ENCODE data around the gene CALN1.

DNA sequence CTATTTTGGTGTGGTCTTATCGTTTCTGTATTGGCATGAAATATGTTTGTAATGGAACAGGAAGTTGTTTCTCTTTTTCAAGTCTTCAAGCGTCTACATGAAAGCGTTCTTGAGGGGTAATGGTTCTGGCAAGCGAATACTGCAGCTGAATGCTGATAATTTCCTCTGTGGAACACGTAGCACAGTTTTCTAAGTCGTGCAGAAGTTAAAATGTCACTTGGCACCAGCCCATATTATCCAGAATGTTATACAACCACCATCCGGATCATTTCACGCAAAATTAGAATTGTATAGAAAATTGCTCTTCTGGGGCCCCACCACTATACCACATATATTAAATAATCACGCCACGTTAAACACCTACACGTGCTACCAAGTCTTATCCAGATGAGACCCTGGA lies 354.3 kb downstream of the CALN1 start:
- no peak for TF ChIP-seq POLR2A (IDR thresholded peaks at IDR 0.05)
- TF ChIP-seq, protein P1, sequence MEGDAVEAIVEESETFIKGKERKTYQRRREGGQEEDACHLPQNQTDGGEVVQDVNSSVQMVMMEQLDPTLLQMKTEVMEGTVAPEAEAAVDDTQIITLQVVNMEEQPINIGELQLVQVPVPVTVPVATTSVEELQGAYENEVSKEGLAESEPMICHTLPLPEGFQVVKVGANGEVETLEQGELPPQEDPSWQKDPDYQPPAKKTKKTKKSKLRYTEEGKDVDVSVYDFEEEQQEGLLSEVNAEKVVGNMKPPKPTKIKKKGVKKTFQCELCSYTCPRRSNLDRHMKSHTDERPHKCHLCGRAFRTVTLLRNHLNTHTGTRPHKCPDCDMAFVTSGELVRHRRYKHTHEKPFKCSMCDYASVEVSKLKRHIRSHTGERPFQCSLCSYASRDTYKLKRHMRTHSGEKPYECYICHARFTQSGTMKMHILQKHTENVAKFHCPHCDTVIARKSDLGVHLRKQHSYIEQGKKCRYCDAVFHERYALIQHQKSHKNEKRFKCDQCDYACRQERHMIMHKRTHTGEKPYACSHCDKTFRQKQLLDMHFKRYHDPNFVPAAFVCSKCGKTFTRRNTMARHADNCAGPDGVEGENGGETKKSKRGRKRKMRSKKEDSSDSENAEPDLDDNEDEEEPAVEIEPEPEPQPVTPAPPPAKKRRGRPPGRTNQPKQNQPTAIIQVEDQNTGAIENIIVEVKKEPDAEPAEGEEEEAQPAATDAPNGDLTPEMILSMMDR (IDR thresholded peaks at IDR 0.05) = no peak
